ENCODE data around the gene PPP4R3A.
"Not testable (repeated sequence)": the region's sequence is repeated elsewhere in the genome, so short reads cannot be mapped to it uniquely, and the experiment has no call there.

PPP4R3A gene

GRCh38 chr14:91438845-91439244 is 71.3 kb downstream of the PPP4R3A start:
- no peak for DNase-seq (ENCODE audit: low spot score)

DNA sequence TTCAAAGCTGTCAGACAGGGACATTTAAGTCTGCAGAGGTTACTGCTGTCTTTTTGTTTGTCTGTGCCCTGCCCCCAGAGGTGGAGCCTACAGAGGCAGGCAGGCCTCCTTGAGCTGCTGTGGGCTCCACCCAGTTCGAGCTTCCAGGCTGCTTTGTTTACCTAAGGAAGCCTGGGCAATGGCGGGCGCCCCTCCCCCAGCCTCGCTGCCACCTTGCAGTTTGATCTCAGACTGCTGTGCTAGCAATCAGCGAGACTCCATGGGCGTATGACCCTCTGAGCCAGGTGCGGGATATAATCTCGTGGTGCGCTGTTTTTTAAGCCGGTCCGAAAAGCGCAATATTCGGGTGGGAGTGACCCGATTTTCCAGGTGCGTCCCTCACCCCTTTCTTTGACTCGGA is 73.8 kb downstream of the PPP4R3A start:
- not testable (repeated sequence) for DNase-seq (ENCODE audit: low spot score)

- no peak for DNase-seq (ENCODE audit: low spot score)
These were observed 80.7 kb downstream of the PPP4R3A start for GRCh38 chr14:91429385-91429784.

DNA sequence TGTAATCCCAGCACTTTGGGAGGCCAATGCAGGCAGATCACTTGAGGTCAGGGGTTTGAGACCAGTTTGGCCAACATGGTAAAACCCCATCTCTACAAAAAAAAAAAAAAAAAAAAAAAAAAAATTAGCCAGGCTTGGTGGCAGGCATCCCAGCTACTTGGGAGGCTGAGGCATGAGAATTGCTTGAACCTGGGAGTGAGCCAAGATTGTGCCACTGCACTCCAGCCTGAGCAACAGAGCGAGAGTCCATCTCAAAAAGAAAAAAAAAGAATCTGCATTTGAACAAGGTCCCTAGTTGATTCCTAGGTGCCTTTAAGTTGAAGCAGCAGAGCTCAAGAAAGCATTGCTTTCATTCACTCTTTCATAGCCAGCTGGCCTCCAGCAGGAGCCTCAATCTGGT is 81.2 kb downstream of the PPP4R3A start:
- DNase-seq (ENCODE audit: low spot score), result not testable (repeated sequence)

- DNase-seq (ENCODE audit: low spot score), result not testable (repeated sequence)
These were observed 84.6 kb downstream of the PPP4R3A start for GRCh38 chr14:91425531-91425944.

GRCh38 chr14:91424813-91425530 is 85.1 kb downstream of the PPP4R3A start:
- DNase-seq (ENCODE audit: low spot score), result no peak

GRCh38 chr14:91420686-91421085 is 89.4 kb downstream of the PPP4R3A start:
- no peak for DNase-seq (ENCODE audit: low spot score)

- no peak for DNase-seq (ENCODE audit: low spot score)
These were observed 90.7 kb downstream of the PPP4R3A start for GRCh38 chr14:91419451-91419850.

- no peak for DNase-seq (ENCODE audit: low spot score)
These were observed 91.1 kb downstream of the PPP4R3A start for GRCh38 chr14:91419044-91419397.

DNA sequence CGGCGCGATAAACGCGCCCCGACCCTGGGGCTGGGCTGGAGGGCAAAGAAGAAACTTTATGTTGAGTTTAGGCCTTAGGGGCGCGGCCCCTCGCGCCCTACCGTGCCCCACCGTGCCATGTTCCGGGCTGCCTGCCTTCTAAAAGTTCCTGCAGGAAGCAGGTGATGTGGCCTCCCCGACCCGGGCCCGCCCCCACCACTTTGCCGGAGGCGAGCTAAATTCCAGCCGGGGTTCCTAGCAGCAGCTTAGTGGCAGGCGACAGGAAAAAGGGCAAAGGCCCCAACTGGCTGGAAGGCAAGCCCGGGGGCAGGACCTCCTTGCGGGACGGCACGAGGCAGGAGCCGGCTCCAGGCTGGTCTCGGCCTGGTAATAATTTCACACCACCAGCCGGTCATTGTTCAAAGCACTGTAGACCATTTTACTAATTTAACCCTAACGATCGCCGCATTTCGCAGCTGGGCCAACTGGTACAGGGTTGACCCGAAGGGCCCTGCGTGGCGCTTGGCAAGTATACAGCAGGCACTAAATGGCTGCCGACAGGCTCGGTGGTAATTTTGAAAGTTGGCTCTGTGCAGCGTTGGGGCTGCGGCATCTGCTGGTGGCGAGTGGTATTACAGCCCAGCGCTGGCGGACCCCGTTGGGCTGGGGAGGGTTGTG is 91.6 kb downstream of the PPP4R3A start:
- DNase-seq (ENCODE audit: low spot score), result peak; percentile 38

- peak; percentile 51 for DNase-seq (ENCODE audit: low spot score)
These were observed 92.1 kb downstream of the PPP4R3A start for GRCh38 chr14:91417983-91418386.

DNA sequence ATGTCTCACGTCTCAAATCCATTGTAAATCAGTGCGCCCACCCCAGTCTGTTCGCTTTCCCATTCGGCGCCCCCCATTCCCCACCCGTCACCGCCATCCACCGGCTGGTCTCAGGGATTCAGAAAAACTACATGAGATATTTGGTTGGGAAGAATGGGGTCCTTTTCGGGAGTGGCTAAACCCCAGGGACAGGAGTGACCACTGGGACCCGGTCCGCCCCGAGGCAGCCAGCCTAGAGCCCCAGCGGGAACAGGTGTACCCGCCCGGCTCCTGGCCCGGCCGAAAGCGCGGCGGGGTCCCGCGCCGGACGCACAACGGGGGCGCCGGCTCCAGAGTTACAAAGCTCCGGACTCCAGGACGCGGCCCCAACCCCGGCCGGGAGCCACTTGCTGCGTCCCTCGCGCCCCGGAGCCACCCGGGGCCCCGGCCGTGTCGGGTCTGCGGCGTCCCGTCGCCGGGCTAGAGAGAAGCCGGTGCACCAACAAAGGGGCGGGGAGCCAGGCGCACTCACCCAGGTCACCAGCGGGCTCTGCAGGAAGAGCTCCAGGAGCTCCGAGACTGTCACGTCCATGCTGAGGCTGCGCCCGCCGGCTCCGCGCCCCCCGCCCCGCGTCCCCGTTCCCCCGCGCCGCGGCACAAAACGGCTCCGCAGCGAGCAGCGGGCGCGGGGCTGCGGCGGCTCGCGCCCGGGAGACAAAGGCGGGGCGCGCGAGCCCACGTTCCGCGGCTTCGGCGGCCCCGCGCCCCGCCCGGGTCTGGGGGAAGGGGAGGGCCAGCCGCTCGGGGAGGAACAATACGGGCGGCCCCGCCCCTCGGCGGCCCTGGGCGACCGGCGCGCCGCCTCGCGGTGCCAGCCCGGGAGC is 92.8 kb downstream of the PPP4R3A start, which contains the start of gene CCDC88C:
TSS of gene CCDC88C (minus strand) at position 701 of the 863 bp plus-strand sequence. CDS start at position 571, 130 bp downstream.
- peak; percentile 62 for DNase-seq (ENCODE audit: low spot score)

- no peak for DNase-seq (ENCODE audit: low spot score)
These were observed 93.4 kb downstream of the PPP4R3A start for GRCh38 chr14:91416744-91417119.

GRCh38 chr14:91415794-91416743 is 94.0 kb downstream of the PPP4R3A start:
- no peak for DNase-seq (ENCODE audit: low spot score)

DNA sequence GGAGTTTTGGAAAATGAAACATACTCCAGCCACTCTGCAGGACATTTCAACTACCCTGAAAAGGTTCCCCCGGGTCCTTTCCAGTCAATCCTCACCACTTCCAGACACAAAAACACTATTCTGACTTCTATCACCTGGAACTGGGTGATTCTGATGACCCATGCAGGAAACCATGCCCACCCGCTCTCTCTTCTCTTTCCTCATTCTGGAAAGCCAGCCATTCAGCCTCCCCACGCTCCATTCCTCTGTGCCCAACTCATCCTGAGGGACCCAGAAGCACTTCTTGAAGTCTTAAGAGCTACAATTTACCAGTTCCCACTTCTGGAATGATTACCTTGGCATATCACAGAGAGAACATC is 95.7 kb downstream of the PPP4R3A start:
- DNase-seq (ENCODE audit: low spot score), result no peak

- DNase-seq (ENCODE audit: low spot score), result no peak
These were observed 96.3 kb downstream of the PPP4R3A start for GRCh38 chr14:91413547-91414474.

- DNase-seq (ENCODE audit: low spot score), result no peak
These were observed 97.2 kb downstream of the PPP4R3A start for GRCh38 chr14:91412939-91413338.

DNA sequence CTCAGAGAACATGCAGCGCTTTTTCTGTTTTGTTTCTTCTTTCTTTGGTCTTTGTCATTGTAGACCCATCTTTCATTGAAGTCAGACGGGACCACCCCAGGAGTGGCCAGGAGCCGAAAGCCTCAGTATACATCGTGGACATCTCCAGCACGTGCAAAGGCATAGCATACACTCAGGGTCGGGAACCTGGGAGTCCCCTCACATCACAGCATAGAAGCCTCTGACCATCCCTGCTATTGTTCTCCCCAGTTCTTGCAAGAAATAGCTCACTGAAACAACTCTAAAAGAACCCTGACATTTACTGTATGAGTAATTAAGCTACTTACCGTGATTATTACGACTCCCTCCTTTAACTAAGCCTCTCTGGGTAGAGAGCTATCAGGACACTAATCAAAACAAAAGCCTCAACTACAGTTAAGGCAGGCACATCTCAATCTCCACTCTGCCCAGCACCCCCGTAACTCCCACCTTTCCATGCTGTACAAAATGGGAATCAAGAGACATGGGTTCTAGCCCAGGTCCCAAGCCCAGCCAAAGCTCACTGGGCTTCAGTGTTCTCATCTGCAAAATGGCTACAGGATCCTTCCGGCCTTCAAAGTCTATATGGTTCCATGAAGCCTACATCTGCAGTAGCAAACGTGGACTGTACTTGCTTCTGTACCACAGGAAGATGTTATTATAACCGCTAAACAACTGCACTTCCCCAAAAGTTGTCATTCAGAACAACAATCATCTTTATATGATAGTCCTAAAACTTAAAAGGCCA is 99.2 kb downstream of the PPP4R3A start:
- DNase-seq (ENCODE audit: low spot score), result no peak

DNA sequence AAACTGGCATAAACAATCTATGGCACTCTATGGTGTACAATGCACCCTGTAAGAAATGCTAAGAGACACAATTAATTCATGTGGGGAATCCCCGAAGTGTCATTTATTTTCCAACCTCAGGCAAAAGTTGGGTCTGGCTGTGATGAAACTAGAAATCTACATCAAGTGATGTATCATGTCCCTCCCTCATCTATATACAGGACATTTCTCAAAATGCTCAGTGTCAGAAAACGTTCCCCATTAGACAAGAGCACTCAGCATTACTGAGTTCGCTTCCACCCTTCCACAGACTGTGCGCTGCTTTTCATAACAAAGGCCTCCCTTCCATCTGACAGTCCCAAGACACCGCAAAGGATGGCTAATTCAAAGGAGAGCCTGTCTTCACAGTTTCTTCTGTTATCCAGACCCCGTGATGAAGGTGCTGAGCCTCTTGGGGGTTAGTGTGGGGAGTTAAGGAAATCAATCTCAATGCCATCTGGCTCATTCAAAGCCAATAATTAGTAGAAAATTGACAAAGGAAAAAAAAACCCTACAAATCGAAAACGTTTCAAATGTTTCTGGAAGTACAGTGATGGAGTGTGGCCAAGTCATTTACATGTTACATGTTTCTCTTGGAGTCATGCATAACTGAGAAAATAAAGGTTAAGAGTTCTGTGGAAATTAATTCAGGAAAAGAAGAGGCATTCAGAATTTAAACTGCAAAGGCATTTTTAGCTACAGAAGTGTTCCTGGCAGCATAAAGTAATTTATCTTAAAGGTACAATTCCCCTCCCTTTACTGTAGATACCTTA is 100.0 kb downstream of the PPP4R3A start:
- no peak for DNase-seq (ENCODE audit: low spot score)
